ENCODE data around the gene UVSSA. TPM values are rescaled to one million over a fixed set of nuclear protein-coding genes. Genes with fewer than 3 reads are reported as not detected.

The UVSSA gene
- total and polyA plus RNA-seq, 2 donors (not counting 1 experiment from before 2014, with no cell fraction given): 4.6 to 7.6 TPM

GRCh38 chr4:1357356-1358248 is 10.6 kb downstream of the UVSSA start:
- H3K36me3 ChIP-seq (ENCODE audit: control insufficient read depth, insufficient read depth, low read length): peaks cover 28% of the 10 kb centered on the region
- H3K79me2 ChIP-seq (ENCODE audit: control insufficient read depth, insufficient read depth, low read length): no peaks in the 10 kb centered on the region
- no peaks in the 10 kb centered on the region for H4K20me1 ChIP-seq (ENCODE audit: control insufficient read depth, extremely low read depth, insufficient read depth, low read length)
- H3K9me3 ChIP-seq (ENCODE audit: control insufficient read depth, insufficient read depth, low read depth, low read length): no peaks in the 10 kb centered on the region
- no peaks in the 10 kb centered on the region for H3K4me1 ChIP-seq (ENCODE audit: control insufficient read depth, extremely low read depth, insufficient read depth, low read length)
- H2AFZ ChIP-seq (ENCODE audit: low read length): no peak overlapping the region
- H3K4me2 ChIP-seq (ENCODE audit: extremely low read depth, insufficient read depth, low read length): no peak overlapping the region
- H3K4me3 ChIP-seq (replicated peaks in 1 of 4; ENCODE audit: control extremely low read depth in 1 of 4, insufficient read depth in 1 of 4, low read depth in 3 of 4, low read length in 4 of 4): no peak overlapping the region
- no peak for TF ChIP-seq CTCF (conservative IDR thresholded peaks at IDR 0.05 in 1 of 2, IDR thresholded peaks at IDR 0.05 in 1 of 2; ENCODE audit: low read depth in 1 of 2, low read length in 2 of 2)
- TF ChIP-seq EZH2 (IDR thresholded peaks at IDR 0.05; ENCODE audit: low read length, missing control alignments): no peak
- no peak overlapping the region for H3K27ac ChIP-seq (ENCODE audit: insufficient read depth, low read length)
- no peak for DNase-seq (ENCODE audit: low read depth in 2 of 2)
- H3K27me3 ChIP-seq (ENCODE audit: control insufficient read depth, insufficient read depth, low read length): no peaks in the 10 kb centered on the region
- H3K9ac ChIP-seq (ENCODE audit: insufficient read depth, low read length): no peak overlapping the region

- Histone ChIP-seq H3K4me1 (ENCODE audit: control insufficient read depth, extremely low read depth, insufficient read depth, low read length) (no peaks in the 10 kb centered on the region), H3K27me3 (ENCODE audit: control insufficient read depth, insufficient read depth, low read length) (no peaks in the 10 kb centered on the region), H3K9me3 (ENCODE audit: control insufficient read depth, insufficient read depth, low read depth, low read length) (no peaks in the 10 kb centered on the region), H3K4me3 (replicated peaks in 1 of 4; ENCODE audit: control extremely low read depth in 1 of 4, insufficient read depth in 1 of 4, low read depth in 3 of 4, low read length in 4 of 4) (no peak overlapping the region), H3K79me2 (ENCODE audit: control insufficient read depth, insufficient read depth, low read length) (no peaks in the 10 kb centered on the region), H3K36me3 (ENCODE audit: control insufficient read depth, insufficient read depth, low read length) (peaks cover 25% of the 10 kb centered on the region), H2AFZ (ENCODE audit: low read length) (no peak overlapping the region), H4K20me1 (ENCODE audit: control insufficient read depth, extremely low read depth, insufficient read depth, low read length) (no peaks in the 10 kb centered on the region), H3K27ac (ENCODE audit: insufficient read depth, low read length) (no peak overlapping the region), H3K9ac (ENCODE audit: insufficient read depth, low read length) (no peak overlapping the region), H3K4me2 (ENCODE audit: extremely low read depth, insufficient read depth, low read length) (no peak overlapping the region)
- TF ChIP-seq CTCF (conservative IDR thresholded peaks at IDR 0.05 in 1 of 2, IDR thresholded peaks at IDR 0.05 in 1 of 2; ENCODE audit: low read depth in 1 of 2, low read length in 2 of 2) (no peak), EZH2 (IDR thresholded peaks at IDR 0.05; ENCODE audit: low read length, missing control alignments) (no peak)
- DNase-seq (ENCODE audit: low read depth in 2 of 2): no peak
These were observed 11.6 kb downstream of the UVSSA start for GRCh38 chr4:1358421-1359143.

GRCh38 chr4:1359144-1359501 is 12.1 kb downstream of the UVSSA start:
- Histone ChIP-seq H3K9me3 (ENCODE audit: control insufficient read depth, insufficient read depth, low read depth, low read length) (no peaks in the 10 kb centered on the region), H4K20me1 (ENCODE audit: control insufficient read depth, extremely low read depth, insufficient read depth, low read length) (no peaks in the 10 kb centered on the region), H3K27me3 (ENCODE audit: control insufficient read depth, insufficient read depth, low read length) (no peaks in the 10 kb centered on the region), H3K4me3 (replicated peaks in 1 of 4; ENCODE audit: control extremely low read depth in 1 of 4, insufficient read depth in 1 of 4, low read depth in 3 of 4, low read length in 4 of 4) (no peak overlapping the region), H3K4me1 (ENCODE audit: control insufficient read depth, extremely low read depth, insufficient read depth, low read length) (no peaks in the 10 kb centered on the region), H2AFZ (ENCODE audit: low read length) (no peak overlapping the region), H3K79me2 (ENCODE audit: control insufficient read depth, insufficient read depth, low read length) (no peaks in the 10 kb centered on the region), H3K27ac (ENCODE audit: insufficient read depth, low read length) (no peak overlapping the region), H3K4me2 (ENCODE audit: extremely low read depth, insufficient read depth, low read length) (no peak overlapping the region), H3K36me3 (ENCODE audit: control insufficient read depth, insufficient read depth, low read length) (peaks cover 25% of the 10 kb centered on the region), H3K9ac (ENCODE audit: insufficient read depth, low read length) (no peak overlapping the region)
- DNase-seq (ENCODE audit: low read depth in 2 of 2): no peak
- no peak for TF ChIP-seq EZH2 (IDR thresholded peaks at IDR 0.05; ENCODE audit: low read length, missing control alignments)
- no peak for TF ChIP-seq CTCF (conservative IDR thresholded peaks at IDR 0.05 in 1 of 2, IDR thresholded peaks at IDR 0.05 in 1 of 2; ENCODE audit: low read depth in 1 of 2, low read length in 2 of 2)

Data from fibroblast of lung (primary cell).